Keratinocyte (primary cell): ENCODE data around the gene HERC3. TPM values are rescaled to one million over a fixed set of nuclear protein-coding genes. Genes with fewer than 3 reads are reported as not detected.

Source experiments
- DNase-seq: peaks from one replicate; pipeline ENCODE4 v3.0.0-alpha.2; 2011; ENCODE audit warnings: low read depth, missing footprints, low spot score
- FAIRE-seq: peaks from 2 replicates; lab custom pipeline; 2011; peaks lifted over from hg19 to GRCh38; lab: Jason Lieb, UNC
- H2AFZ ChIP-seq: 2 replicates; pipeline ENCODE4 v1.6.0; 2012; ENCODE audit warnings: low read length, control low read depth, inconsistent platforms; ENCODE audit not compliant: control insufficient read depth
- H3K27ac ChIP-seq: 2 replicates; pipeline ENCODE4 v1.5.1; 2011; ENCODE audit warnings: low read length; ENCODE audit not compliant: control insufficient read depth, insufficient read depth
- H3K27me3 ChIP-seq: 3 replicates; pipeline ENCODE4 v1.6.0; 2011; ENCODE audit warnings: low read length; ENCODE audit not compliant: control insufficient read depth, insufficient read depth; ENCODE audit errors: extremely low read depth
- H3K36me3 ChIP-seq, 2 experiments: 2 replicates in 1 of 2; 3 replicates in 1 of 2; pipeline ENCODE4 v1.5.1; 2011; ENCODE audit warnings: low read length in 2 of 2, mild to moderate bottlenecking in 1 of 2; ENCODE audit not compliant: control insufficient read depth in 2 of 2, insufficient read depth in 2 of 2; ENCODE audit errors: extremely low read depth in 1 of 2
- H3K4me1 ChIP-seq: 3 replicates; pipeline ENCODE4 v1.5.1; 2011; ENCODE audit warnings: low read length; ENCODE audit not compliant: control insufficient read depth, insufficient read depth; ENCODE audit errors: extremely low read depth
- H3K4me2 ChIP-seq: 3 replicates; pipeline ENCODE4 v1.6.0; 2011; ENCODE audit warnings: low read depth, low read length; ENCODE audit not compliant: control insufficient read depth, insufficient read depth; ENCODE audit errors: extremely low read depth
- H3K4me3 ChIP-seq, 3 experiments: fragments of 200-600 bp in 1 of 3; sonication (generic) in 1 of 3; 2 replicates in 2 of 3; 3 replicates in 1 of 3; pipeline ENCODE4 v1.5.1; 2011 to 2016; ENCODE audit warnings: low read length in 3 of 3, mild to moderate bottlenecking in 3 of 3, control low read depth in 2 of 3, inconsistent platforms in 1 of 3, low read depth in 1 of 3, mixed read lengths in 1 of 3, mixed run types in 1 of 3, moderate library complexity in 1 of 3; ENCODE audit not compliant: control insufficient read depth in 2 of 3, insufficient read depth in 2 of 3; ENCODE audit errors: extremely low read depth in 1 of 3
- H3K79me2 ChIP-seq: 2 replicates; pipeline ENCODE4 v1.6.0; 2012; ENCODE audit warnings: low read length; ENCODE audit not compliant: control insufficient read depth, insufficient read depth
- H3K9ac ChIP-seq: 3 replicates; pipeline ENCODE4 v1.6.0; 2011; ENCODE audit warnings: low read length; ENCODE audit not compliant: control insufficient read depth, insufficient read depth; ENCODE audit errors: extremely low read depth
- H3K9me1 ChIP-seq: 3 replicates; pipeline ENCODE4 v1.6.0; 2011; ENCODE audit warnings: low read length; ENCODE audit not compliant: control insufficient read depth, insufficient read depth; ENCODE audit errors: extremely low read depth
- H3K9me3 ChIP-seq: 2 replicates; pipeline ENCODE4 v1.5.1; 2012; ENCODE audit warnings: low read depth, low read length; ENCODE audit not compliant: control insufficient read depth
- H4K20me1 ChIP-seq: 3 replicates; pipeline ENCODE4 v1.6.0; 2011; ENCODE audit warnings: low read length; ENCODE audit not compliant: control insufficient read depth, insufficient read depth; ENCODE audit errors: extremely low read depth
- EZH2 ChIP-seq: IDR thresholded peaks from one replicate; pipeline ENCODE4 v1.6.1; 2012; ENCODE audit warnings: inconsistent platforms, mild to moderate bottlenecking, low read length, moderate library complexity
- dilution Hi-C: fragments of 300-500 bp; cut with MboI; formaldehyde crosslinking; loops from one replicate; pipeline ENCODE4 v1.7.0; 2020; ENCODE audit warnings: low sequenced_read_pairs; ENCODE audit not compliant: extremely low pct_ligation_motif_present
- polyA plus RNA-seq, 5 experiments: library from polyadenylated mRNA; depleted of rRNA in 3 of 5; stranded (reverse) in 3 of 5; stranded (forward) in 1 of 5; unstranded in 1 of 5; fragments of >200 nt; gene quantifications; 1 replicate in 1 of 5; 2 replicates in 3 of 5; 3 replicates in 1 of 5; pipeline versions ENCODE4 v1.2.1 to v1.2.3, GENCODE V29; 2011 to 2012; ENCODE audit warnings: missing spikeins in 2 of 5, low read depth in 1 of 5, low replicate concordance in 1 of 5
- TF ChIP-seq, protein P1 (sequence below), 3 experiments: IDR thresholded peaks in 1 of 3; conservative IDR thresholded peaks in 1 of 3; optimal IDR thresholded peaks in 1 of 3; 2 replicates in 2 of 3; 3 replicates in 1 of 3; pipeline versions ENCODE3 to v1.5.1; 2011; ENCODE audit warnings: low read length in 3 of 3, mild to moderate bottlenecking in 3 of 3, moderate library complexity in 2 of 3, control low read depth in 1 of 3, inconsistent platforms in 1 of 3; ENCODE audit not compliant: insufficient read depth in 2 of 3; ENCODE audit errors: extremely low read depth in 1 of 3

The HERC3 gene
- polyA plus RNA-seq, 1 donor (not counting 4 experiments of a cell fraction or from before 2014, with no cell fraction given) = 26.3 TPM

DNA sequence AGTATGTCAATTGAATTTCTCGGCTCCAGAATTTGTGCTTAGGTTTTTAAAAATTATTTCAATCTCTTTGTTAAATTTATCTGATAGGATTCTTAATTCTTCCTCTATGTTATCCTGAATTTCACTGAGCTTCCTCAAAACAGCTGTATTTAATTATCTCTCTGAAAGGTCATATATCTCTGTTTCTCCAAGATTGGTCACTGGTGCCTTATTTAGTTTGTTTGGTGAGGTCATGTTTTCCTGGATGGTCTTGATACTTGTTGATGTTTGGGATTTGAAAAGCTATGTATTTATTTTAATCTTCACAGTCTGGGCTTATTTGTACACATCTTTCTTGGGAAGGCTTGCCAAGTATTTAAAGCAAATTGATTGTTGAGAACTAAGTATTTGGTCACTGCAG, 24.7 kb upstream of the HERC3 start:
- TF ChIP-seq, protein P1, sequence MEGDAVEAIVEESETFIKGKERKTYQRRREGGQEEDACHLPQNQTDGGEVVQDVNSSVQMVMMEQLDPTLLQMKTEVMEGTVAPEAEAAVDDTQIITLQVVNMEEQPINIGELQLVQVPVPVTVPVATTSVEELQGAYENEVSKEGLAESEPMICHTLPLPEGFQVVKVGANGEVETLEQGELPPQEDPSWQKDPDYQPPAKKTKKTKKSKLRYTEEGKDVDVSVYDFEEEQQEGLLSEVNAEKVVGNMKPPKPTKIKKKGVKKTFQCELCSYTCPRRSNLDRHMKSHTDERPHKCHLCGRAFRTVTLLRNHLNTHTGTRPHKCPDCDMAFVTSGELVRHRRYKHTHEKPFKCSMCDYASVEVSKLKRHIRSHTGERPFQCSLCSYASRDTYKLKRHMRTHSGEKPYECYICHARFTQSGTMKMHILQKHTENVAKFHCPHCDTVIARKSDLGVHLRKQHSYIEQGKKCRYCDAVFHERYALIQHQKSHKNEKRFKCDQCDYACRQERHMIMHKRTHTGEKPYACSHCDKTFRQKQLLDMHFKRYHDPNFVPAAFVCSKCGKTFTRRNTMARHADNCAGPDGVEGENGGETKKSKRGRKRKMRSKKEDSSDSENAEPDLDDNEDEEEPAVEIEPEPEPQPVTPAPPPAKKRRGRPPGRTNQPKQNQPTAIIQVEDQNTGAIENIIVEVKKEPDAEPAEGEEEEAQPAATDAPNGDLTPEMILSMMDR (optimal IDR thresholded peaks at IDR 0.05 in 1 of 3, IDR thresholded peaks at IDR 0.05 in 1 of 3, conservative IDR thresholded peaks at IDR 0.05 in 1 of 3; ENCODE audit: extremely low read depth in 1 of 3, insufficient read depth in 2 of 3, low read length in 3 of 3) = no peak
- TF ChIP-seq EZH2 = no peak
- Histone ChIP-seq H2AFZ (no peak overlapping the region), H3K4me3 (no peak overlapping the region), H3K9me1 (no peaks in the 10 kb centered on the region), H3K27ac (no peak overlapping the region), H3K36me3 (no peaks in the 10 kb centered on the region), H4K20me1 (no peaks in the 10 kb centered on the region), H3K9ac (no peak overlapping the region), H3K79me2 (no peaks in the 10 kb centered on the region), H3K9me3 (no peaks in the 10 kb centered on the region), H3K27me3 (no peaks in the 10 kb centered on the region), H3K4me1 (peaks cover 3% of the 10 kb centered on the region), H3K4me2 (no peak overlapping the region)
- dilution Hi-C loops = no loop called here
- no peak for DNase-seq
- FAIRE-seq = no peak

DNA sequence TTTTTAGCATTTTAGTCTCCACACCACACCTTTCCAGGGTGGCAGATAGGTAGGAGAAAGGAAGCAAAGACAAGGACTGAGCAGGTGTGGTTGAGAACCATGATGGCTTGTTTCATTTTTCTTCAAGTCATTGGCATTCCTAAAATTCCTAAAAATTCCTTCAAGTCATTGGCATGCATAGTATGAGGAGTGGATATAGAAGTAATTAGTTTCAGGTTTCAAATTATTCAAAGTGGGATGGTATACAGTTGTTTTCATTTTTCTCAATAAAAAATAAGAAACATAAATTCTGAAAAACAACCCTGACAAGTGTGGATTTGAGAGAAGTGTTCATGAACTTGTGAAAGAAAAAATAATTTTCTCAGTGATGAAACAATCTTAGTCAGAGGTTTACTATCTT, 22.3 kb upstream of the HERC3 start:
- dilution Hi-C loops = no loop called here
- Histone ChIP-seq H3K4me1 (peaks cover 3% of the 10 kb centered on the region), H3K4me2 (no peak overlapping the region), H3K27me3 (no peaks in the 10 kb centered on the region), H3K36me3 (no peaks in the 10 kb centered on the region), H3K4me3 (no peak overlapping the region), H3K27ac (no peak overlapping the region), H3K9me1 (no peaks in the 10 kb centered on the region), H3K9me3 (no peaks in the 10 kb centered on the region), H2AFZ (no peak overlapping the region), H4K20me1 (no peaks in the 10 kb centered on the region), H3K79me2 (no peaks in the 10 kb centered on the region), H3K9ac (no peak overlapping the region)
- no peak for DNase-seq
- no peak for FAIRE-seq
- TF ChIP-seq, protein P1 (optimal IDR thresholded peaks at IDR 0.05 in 1 of 3, IDR thresholded peaks at IDR 0.05 in 1 of 3, conservative IDR thresholded peaks at IDR 0.05 in 1 of 3; ENCODE audit: extremely low read depth in 1 of 3, insufficient read depth in 2 of 3, low read length in 3 of 3) = no peak
- TF ChIP-seq EZH2 = no peak
